Effector memory CD4-positive, alpha-beta T cell (primary cell): ENCODE data around the gene RPL29.
"Not testable (repeated sequence)": the region's sequence is repeated elsewhere in the genome, so short reads cannot be mapped to it uniquely, and the experiment has no call there.

Source experiments
- DNase-seq, 3 donors: peaks; one replicate each; pipeline ENCODE4 v3.0.0-alpha.2; 2020
- H3K27ac ChIP-seq: 2 replicates; pipeline ENCODE4 v1.7.0; 2013; ENCODE audit warnings: mild to moderate bottlenecking, low read length, moderate library complexity; ENCODE audit not compliant: insufficient read depth, poor library complexity, severe bottlenecking
- H3K27me3 ChIP-seq: replicated peaks from 2 replicates; pipeline ENCODE4 v1.7.0; 2013; ENCODE audit warnings: mild to moderate bottlenecking, low read length; ENCODE audit not compliant: insufficient read depth, control insufficient read depth, poor library complexity, severe bottlenecking
- H3K36me3 ChIP-seq: 2 replicates; pipeline ENCODE4 v1.7.0; 2013; ENCODE audit warnings: mild to moderate bottlenecking, low read length, moderate library complexity; ENCODE audit not compliant: control insufficient read depth, insufficient read depth
- H3K4me1 ChIP-seq: 2 replicates; pipeline ENCODE4 v1.7.0; 2013; ENCODE audit warnings: low read length, mild to moderate bottlenecking; ENCODE audit not compliant: control insufficient read depth, insufficient read depth, poor library complexity, severe bottlenecking
- H3K4me3 ChIP-seq: 2 replicates; pipeline ENCODE4 v1.7.0; 2013; ENCODE audit warnings: low read length, low read depth, mild to moderate bottlenecking; ENCODE audit not compliant: insufficient read depth, poor library complexity, severe bottlenecking
- H3K9me3 ChIP-seq: 2 replicates; pipeline ENCODE4 v1.7.0; 2013; ENCODE audit warnings: mild to moderate bottlenecking, low read length, moderate library complexity; ENCODE audit not compliant: control insufficient read depth

RPL29 gene

DNA sequence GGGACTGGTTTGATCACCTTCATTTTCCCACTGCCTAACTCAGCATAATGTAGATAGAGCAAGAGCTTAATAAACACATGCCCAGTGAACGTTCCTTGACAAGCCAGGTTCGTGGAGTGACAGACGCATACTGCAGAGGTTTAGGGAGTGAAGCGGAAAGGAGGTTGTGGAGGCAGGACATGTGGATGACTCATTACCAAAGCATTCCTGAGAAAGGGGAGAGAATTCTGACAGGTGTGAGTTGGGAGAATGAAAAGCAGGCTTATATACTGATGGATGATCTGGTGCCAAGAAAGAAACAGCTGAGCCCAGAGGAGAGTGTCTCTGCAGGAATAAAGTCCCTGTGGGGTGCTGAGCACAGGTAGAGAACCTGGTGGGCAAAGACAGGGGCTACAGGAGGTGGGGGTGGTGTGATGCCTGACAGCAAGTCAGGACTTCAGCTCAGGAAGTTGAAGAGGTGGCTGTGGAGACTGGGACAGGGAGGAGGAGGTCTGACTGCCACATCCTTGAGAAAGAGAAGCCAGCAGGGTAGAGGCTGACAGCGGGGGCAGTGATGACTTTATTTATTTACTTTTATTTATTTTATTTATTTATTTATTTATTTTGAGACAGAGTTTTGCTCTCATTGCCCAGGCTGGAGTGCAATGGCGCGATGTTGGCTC is 2.4 kb upstream of the RPL29 start:
- Histone ChIP-seq H3K36me3 (peaks cover 15% of the 10 kb centered on the region), H3K4me1 (peaks cover 20% of the 10 kb centered on the region), H3K4me3 (no peak overlapping the region), H3K9me3 (no peaks in the 10 kb centered on the region), H3K27ac (no peak overlapping the region), H3K27me3 (no peaks in the 10 kb centered on the region)
- DNase-seq, result no peak

- no peak overlapping the region for H3K4me3 ChIP-seq
- H3K27ac ChIP-seq, result no peak overlapping the region
- no peaks in the 10 kb centered on the region for H3K27me3 ChIP-seq
- peaks cover 20% of the 10 kb centered on the region for H3K4me1 ChIP-seq
- no peak for DNase-seq
- no peaks in the 10 kb centered on the region for H3K9me3 ChIP-seq
- H3K36me3 ChIP-seq, result peaks cover 21% of the 10 kb centered on the region
Observed at GRCh38 chr3:51997172-51997571, 1.5 kb upstream of the RPL29 start.

DNA sequence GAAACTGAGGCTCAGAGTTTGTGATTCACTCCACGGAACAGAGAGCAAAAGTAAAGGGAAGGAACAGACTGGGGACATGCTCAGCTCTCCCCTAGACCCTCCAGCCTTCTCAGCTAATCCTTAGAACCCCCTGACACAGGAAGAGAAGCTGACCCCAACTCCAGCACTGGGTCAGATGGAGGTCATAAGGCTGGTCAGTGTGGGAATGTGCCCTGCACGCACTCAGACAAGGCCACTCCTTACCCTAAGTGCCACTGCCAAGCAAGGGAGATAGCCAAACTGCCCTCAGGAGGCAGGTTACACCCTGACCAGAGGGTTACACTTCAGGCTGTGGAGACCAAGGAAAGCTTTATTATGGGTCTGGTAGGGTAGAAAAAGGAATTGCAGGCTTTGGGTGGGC is 1.2 kb downstream of the RPL29 start:
- H3K27me3 ChIP-seq, result no peaks in the 10 kb centered on the region
- H3K36me3 ChIP-seq, result peaks cover 21% of the 10 kb centered on the region
- H3K4me3 ChIP-seq, result no peak overlapping the region
- peaks cover 10% of the 10 kb centered on the region for H3K4me1 ChIP-seq
- no peaks in the 10 kb centered on the region for H3K9me3 ChIP-seq
- H3K27ac ChIP-seq, result peak overlapping the region; percentile 85
- DNase-seq, result no peak

- not testable (repeated sequence) for H3K9me3 ChIP-seq, H3K27ac ChIP-seq, H3K4me3 ChIP-seq, DNase-seq, H3K27me3 ChIP-seq
- peaks cover 21% of the 10 kb centered on the region for H3K36me3 ChIP-seq
- H3K4me1 ChIP-seq, result peaks cover 10% of the 10 kb centered on the region
Observed at GRCh38 chr3:51993657-51994056, 2.0 kb downstream of the RPL29 start.

DNA sequence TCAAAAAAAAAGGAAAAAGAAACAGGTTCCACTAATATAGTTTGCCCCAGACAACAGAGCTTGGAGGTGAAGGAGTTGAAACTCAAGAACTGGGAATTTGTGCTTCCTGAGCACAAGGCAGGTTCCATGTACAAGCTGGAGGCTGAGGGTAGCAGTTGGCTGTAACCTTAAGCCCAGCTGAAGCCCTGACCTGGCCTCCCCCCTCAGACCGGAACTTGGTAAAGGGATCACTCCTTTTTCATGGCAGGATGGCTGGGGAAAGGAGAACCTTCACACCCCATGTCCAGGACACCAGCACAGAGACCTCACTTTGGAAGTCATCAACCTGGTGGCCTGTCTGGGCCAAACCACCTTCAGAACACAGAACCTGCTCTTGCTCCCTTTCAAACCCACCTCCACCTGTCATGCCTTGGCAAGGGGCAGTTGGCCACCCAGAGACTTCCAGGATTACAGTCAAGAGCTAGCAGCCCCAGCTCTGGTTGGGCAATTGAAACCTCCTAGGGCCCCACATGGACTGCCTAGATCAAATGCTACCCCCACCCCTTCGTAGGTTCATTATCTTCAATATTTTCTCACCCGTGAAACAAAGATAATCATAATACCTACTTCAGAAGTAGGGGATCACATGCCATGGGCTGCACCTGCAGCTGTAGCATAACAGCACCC is 3.5 kb downstream of the RPL29 start:
- Histone ChIP-seq H3K27ac (no peak overlapping the region), H3K27me3 (no peaks in the 10 kb centered on the region), H3K4me3 (no peak overlapping the region), H3K4me1 (peaks cover 10% of the 10 kb centered on the region), H3K36me3 (peaks cover 21% of the 10 kb centered on the region), H3K9me3 (no peaks in the 10 kb centered on the region)
- DNase-seq, result no peak

DNA sequence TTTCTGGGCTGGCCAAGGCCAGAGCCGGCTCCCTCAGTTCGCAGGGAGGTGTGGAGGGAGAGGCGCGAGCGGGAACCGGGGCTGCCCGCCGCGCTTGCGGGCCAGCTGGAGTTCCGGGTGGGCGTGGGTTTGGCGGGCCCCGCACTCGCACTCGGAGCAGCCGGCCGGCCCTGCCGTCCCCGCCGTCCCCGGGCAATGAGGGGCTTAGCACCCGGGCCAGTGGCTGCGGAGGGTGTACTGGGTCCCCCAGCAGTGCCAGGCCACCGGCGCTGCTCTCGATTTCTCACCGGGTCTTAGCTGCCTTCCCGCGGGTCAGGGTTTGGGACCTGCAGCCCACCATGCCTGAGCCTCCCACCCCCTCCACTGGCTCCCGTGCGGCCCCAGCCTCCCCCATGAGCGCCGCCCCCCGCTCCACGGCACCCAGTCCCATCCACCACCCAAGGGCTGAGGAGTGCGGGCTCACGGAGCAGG is 5.2 kb downstream of the RPL29 start:
- not testable (repeated sequence) for DNase-seq, H3K4me3 ChIP-seq, H3K27ac ChIP-seq, H3K27me3 ChIP-seq, H3K9me3 ChIP-seq
- peaks cover 10% of the 10 kb centered on the region for H3K4me1 ChIP-seq
- peaks cover 21% of the 10 kb centered on the region for H3K36me3 ChIP-seq

DNA sequence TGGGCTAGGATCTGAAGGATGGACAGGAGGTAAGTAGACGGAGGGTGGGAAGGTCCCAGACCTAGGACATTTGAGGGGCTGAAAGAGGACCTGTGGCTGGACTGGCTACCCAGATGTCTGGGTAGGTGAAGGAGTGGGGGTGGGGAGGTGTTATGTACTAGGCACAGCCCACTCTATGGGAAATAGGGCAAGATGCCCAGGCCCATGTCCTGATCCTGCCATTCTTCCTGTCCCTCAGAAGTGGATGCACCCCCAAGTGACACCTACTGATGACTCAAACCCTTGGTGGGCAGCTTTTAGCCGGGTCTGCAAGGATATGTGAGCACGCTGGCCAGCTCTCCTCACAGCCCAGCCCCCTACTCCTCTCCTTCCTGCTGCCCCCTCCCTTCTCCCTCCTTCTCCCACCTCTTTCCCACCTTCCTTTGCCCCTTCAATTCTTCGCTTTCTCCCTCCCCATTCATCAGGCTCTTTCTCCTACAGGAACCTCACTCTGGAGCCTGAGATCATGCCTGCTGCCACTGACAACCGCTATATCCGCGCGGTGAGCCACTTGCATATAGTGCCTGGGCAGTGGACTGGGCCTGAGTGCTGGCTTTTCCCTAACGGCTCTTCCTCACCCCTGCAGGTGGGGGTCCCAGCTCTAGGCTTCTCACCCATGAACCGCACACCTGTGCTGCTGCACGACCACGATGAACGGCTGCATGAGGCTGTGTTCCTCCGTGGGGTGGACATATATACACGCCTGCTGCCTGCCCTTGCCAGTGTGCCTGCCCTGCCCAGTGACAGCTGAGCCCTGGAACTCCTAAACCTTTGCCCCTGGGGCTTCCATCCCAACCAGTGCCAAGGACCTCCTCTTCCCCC is 7.2 kb downstream of the RPL29 start:
- Histone ChIP-seq H3K4me1 (no peaks in the 10 kb centered on the region), H3K36me3 (peaks cover 8% of the 10 kb centered on the region), H3K27me3 (no peaks in the 10 kb centered on the region), H3K27ac (no peak overlapping the region), H3K4me3 (no peak overlapping the region), H3K9me3 (no peaks in the 10 kb centered on the region)
- DNase-seq, result no peak

DNA sequence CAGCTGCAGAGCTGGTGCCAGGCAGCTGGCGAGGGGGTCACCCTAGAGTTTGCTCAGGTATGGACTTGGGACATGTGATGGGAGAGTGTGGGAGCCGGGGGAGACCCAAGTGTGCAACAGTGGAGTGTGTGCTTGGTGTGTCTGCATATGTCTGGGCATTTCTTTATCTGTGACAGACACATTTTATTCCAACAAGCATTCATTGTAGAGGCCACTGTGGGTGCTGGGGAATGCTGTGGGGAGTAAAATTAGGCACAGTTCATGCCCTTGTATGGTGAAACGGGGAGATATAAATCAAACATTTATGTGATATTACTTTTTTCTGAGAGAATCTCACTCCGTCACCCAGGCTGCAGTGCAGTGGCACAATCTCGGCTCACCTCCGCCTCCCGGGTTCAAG is 8.1 kb downstream of the RPL29 start:
- no peak for DNase-seq
- H3K27me3 ChIP-seq, result no peaks in the 10 kb centered on the region
- H3K4me1 ChIP-seq, result peaks cover 4% of the 10 kb centered on the region
- no peaks in the 10 kb centered on the region for H3K9me3 ChIP-seq
- no peak overlapping the region for H3K27ac ChIP-seq
- peaks cover 2% of the 10 kb centered on the region for H3K36me3 ChIP-seq
- H3K4me3 ChIP-seq, result no peak overlapping the region

DNA sequence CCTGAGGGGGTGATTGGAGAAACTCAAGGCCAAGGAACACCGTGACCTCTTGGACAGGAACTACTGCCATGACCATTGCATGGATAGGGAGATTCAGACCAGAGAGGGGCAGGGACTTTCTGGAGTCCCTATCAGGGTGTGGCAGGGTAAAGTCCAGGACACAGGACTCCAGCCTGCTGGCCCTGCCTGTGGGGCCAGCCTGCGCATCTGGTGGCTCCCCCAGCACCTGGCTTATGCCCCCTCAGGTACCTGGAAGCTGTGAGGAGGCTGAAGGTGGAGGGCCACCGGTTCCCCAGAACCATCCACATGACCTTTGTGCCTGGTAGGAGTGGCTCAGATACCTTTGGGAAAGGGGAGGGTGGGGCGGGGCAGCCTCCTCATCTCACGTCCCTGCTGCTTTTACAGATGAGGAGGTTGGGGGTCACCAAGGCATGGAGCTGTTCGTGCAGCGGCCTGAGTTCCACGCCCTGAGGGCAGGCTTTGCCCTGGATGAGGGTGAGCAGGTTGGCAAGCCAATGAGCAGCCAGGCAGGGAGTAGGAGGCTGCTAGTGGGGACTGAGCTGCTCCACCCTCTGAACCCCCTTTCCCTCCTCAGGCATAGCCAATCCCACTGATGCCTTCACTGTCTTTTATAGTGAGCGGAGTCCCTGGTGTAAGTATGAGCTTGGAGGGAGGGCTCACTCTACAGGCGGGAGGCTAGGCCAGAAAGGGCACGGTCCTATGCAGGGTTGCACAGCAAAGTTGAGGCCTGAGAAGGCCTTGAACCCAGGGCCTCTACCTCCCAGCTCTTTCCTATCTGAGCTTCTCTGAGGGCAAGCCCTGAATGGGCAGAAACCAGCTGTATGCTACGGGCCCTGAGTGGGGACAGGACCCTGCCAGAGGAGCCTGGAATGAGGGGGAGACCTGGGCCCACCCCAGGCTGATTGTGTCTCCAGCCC is 9.4 kb downstream of the RPL29 start:
- DNase-seq, result no peak
- Histone ChIP-seq H3K9me3 (no peaks in the 10 kb centered on the region), H3K4me3 (no peak overlapping the region), H3K27ac (no peak overlapping the region), H3K4me1 (peaks cover 11% of the 10 kb centered on the region), H3K27me3 (no peaks in the 10 kb centered on the region), H3K36me3 (no peaks in the 10 kb centered on the region)
